ENCODE measurements around the gene KLHL21.

The KLHL21 gene

GRCh38 chr1:6599141-6599975 lies 3.3 kb downstream of the KLHL21 start:
- no peak for DNase-seq

- no peak for DNase-seq
Observed at GRCh38 chr1:6597777-6598131, 4.9 kb downstream of the KLHL21 start.

GRCh38 chr1:6596886-6597776 lies 5.5 kb downstream of the KLHL21 start:
- no peak for DNase-seq

GRCh38 chr1:6596351-6596750 lies 6.3 kb downstream of the KLHL21 start:
- no peak for DNase-seq

GRCh38 chr1:6594977-6595740 lies 7.5 kb downstream of the KLHL21 start:
- no peak for DNase-seq

- DNase-seq: no peak
Observed at GRCh38 chr1:6593810-6594209, 8.9 kb downstream of the KLHL21 start.

- DNase-seq: no peak
Observed at GRCh38 chr1:6592865-6593593, 9.6 kb downstream of the KLHL21 start.

- DNase-seq: no peak
Observed at GRCh38 chr1:6592441-6592840, 10.2 kb downstream of the KLHL21 start.

GRCh38 chr1:6591644-6592043 lies 11.0 kb downstream of the KLHL21 start:
- no peak for DNase-seq

GRCh38 chr1:6591222-6591621 lies 11.4 kb downstream of the KLHL21 start:
- DNase-seq: no peak

GRCh38 chr1:6590046-6590445 lies 12.6 kb downstream of the KLHL21 start:
- no peak for DNase-seq

GRCh38 chr1:6588893-6589520 lies 13.7 kb downstream of the KLHL21 start:
- no peak for DNase-seq

GRCh38 chr1:6588128-6588892 lies 14.4 kb downstream of the KLHL21 start:
- no peak for DNase-seq

GRCh38 chr1:6587261-6588005 lies 15.2 kb downstream of the KLHL21 start:
- DNase-seq: no peak

- no peak for DNase-seq
Observed at GRCh38 chr1:6586404-6586816, 16.3 kb downstream of the KLHL21 start.

- DNase-seq: no peak
Observed at GRCh38 chr1:6585841-6586240, 16.8 kb downstream of the KLHL21 start.

- no peak for DNase-seq
Observed at GRCh38 chr1:6585081-6585722, 17.5 kb downstream of the KLHL21 start.

GRCh38 chr1:6584126-6585080 lies 18.3 kb downstream of the KLHL21 start:
- DNase-seq: no peak
